Stimulated activated CD4-positive, alpha-beta T cell treated with anti-CD3 and anti-CD28 coated beads, Interleukin-1b, Interleukin-23, amount 100 ng/mL, for 24 hours (primary cell): ENCODE data around the gene TBC1D10A.

ENCODE experiments used
- DNase-seq, 4 experiments: peaks; one replicate each; pipeline ENCODE4 v3.0.0-alpha.2; 2020; ENCODE audit warnings: low read depth in 4 of 4, low spot score in 1 of 4

The TBC1D10A gene

DNA sequence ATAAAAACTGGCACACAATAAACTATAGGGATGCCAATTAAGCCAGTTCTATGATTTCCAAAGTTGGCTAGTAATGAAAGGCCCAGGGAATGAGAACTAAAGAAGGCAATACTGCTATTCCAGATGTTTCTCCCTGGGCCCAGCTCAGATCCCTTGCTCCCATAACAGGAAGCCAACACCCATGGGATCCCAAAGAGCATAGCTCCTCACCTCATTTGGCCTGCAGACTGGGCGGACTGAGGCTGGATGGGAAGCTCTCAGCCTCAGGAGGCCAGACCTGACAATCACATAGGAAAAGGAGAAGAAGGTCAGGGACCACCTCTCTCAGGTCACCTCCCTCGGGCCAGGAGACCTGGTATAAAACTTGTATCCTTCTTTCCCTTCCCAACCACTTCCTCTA lies 5.3 kb downstream of the TBC1D10A start:
- no peak for DNase-seq

DNA sequence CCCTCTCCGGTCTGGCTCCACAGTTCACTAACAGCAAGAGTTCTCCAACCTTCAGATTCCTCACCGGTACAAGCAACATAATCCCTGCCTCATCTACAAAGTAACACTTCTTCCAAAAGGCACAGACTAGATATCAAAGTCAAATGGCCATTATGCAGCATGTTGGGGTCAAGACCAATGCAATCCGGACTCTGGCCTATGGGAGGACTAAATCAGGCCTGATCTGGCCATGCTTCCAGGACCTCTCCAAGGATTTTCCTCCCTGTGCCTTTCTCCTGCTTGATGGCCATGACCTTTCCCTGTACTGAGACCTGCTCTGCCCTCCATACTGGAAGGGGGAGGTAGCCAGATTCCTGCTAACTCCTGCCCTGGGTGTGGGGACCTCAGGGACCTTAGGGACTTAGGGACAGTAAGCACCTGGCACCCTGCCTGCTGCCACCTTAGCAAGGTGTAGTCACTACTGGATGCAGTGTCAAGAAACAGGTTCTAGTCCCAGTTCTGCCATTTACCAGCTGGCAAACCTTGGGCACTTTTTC lies 6.7 kb downstream of the TBC1D10A start:
- no peak for DNase-seq

GRCh38 chr22:30318799-30319419 lies 7.8 kb downstream of the TBC1D10A start:
- DNase-seq, result no peak

DNA sequence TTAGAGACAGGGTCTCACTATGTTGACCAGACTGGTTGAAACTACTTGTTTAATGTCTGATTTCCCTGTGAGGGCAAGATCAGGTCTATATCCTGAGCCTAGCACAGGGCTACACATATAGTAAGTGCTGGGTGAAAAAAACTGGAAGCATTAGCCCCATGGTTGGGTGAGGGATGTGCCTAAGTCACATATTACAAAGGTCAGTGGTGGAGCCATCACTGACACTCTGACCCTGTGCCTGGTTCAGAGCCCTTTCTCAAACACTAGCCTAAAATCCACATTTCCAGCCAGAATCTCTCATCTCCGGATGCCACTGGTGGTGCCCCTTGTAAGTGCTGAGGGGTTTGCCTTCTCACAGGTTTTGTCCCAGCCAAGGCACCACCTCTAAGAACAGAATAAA lies 9.0 kb downstream of the TBC1D10A start:
- DNase-seq, result no peak

DNA sequence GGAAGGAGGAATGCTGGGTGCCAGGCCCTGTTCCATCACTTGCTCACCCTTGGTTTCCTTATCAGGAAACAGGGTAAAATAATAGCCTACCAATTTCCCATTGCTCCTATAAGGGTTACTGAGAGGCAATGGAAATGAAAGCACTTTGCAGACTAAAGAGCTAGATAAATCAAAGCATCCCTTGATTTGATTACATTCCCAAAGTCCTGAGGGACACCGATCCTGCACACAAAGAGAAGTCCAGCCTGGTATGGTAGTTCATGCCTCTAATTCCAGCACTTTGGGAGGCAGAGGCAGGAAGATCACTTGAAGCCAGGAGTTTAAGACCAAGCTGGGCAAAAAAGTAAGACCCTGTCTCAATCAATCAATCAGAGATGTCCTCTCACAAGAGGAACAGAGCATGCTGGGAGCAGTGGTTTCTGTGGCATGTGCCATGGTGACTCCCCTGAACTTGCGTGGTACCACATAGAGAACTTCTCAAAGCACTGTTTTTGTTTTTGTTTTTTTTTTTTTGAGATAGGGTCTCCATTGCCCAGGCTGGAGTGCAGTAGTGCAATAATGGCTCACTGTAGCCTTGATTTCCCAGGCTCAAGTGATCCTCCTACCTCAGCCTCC lies 10.7 kb downstream of the TBC1D10A start:
- no peak for DNase-seq

- DNase-seq, result no peak
Measured at GRCh38 chr22:30314915-30315314, 11.8 kb downstream of the TBC1D10A start.

- DNase-seq, result no peak
Measured at GRCh38 chr22:30313527-30314363, 13.0 kb downstream of the TBC1D10A start.

DNA sequence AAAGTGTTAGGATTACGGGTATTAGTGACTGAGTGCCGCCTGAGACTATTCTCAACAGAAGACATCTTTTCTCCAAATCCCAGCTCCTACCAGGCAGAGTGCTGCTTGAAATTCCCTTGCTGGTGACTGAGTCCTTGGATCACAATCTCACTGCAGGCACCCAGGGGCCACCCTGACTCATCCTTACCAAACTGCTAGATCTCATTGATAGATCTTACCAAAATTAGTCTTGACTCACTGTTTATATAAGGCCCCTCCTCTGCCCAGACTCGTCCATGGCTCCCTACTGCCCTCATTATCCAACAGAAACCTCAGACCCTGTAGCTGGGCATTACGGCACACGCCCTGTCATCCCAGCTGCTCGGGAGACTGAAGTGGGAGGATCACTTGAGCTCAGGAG lies 14.7 kb downstream of the TBC1D10A start:
- no peak for DNase-seq

DNA sequence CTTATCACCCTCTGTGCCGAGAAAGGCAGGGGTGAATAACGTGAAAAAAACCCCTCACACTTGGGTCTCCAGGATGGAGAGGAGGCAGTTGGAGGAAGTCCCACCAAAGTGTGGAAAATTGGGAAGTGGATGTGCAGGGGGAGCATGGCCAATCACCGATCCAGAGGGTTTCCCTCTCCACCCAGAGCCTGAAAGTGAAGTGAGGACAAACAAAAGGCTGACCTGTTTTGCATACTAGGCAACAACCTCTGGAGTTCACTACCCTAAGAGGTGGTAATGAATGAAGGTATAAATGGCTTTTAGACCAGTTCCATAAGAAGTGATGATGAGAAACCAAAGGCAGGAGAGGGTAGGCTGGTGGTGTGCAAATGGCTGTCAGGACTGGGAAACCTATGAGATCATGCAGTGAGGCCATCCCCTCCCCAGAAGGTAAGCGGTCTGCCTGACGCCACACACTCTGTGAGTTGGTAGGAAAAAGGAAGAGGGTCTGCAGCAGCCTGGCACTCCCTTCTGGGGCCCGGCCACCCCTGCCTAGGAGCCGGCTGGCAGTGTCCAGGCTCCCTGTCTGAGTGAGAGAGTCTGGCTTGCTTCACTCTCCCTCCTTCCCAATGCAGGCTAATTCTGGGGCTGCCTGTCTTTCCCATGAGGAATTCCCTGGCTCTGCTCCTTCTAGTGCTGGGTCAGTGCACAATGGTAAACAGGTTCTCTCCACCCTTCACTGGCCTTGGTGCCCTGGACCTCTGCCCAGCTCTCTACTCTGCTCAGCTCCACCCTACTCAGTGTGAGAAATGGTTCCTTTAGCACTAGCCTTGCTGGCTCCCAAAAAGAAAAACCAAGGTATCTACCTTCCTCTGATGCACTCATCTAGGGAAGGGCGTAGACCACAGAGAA lies 15.6 kb downstream of the TBC1D10A start:
- DNase-seq, result no peak

DNA sequence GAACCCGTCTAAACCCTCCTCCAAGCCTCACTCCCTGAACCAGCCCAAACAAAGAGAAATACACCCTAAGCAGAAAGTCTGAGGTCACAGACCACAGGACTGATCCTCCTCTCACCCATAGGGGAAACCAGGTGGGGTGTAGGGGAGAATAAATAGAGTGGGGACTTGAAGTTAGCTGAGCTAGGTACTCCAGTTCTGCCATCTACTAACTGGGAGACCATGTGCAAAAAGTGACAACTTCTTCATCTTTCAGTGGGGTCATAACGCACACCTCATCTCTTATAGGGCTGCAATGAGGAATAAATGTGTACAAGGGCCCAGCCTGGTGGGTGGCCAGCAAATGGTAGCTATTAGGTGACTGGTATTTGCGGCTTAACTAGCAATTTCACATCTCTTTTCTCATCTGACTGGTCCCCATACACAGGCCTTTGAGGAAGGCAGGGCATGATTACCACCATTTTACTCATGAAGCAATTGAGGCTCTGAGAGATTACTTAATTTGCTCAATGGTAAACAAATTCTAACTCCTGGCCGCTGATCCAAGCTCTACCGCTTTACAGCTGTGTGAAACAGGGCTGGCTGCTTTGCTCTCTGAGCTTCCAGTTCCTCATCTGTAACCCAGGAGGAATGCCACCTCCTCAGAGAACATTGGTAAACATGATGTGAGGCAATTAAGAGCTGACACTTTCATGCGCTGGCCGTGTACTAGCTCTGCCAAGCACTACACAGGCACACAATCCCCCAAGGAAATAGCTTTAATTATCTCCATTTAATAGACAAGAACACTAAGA lies 16.6 kb downstream of the TBC1D10A start:
- no peak for DNase-seq

DNA sequence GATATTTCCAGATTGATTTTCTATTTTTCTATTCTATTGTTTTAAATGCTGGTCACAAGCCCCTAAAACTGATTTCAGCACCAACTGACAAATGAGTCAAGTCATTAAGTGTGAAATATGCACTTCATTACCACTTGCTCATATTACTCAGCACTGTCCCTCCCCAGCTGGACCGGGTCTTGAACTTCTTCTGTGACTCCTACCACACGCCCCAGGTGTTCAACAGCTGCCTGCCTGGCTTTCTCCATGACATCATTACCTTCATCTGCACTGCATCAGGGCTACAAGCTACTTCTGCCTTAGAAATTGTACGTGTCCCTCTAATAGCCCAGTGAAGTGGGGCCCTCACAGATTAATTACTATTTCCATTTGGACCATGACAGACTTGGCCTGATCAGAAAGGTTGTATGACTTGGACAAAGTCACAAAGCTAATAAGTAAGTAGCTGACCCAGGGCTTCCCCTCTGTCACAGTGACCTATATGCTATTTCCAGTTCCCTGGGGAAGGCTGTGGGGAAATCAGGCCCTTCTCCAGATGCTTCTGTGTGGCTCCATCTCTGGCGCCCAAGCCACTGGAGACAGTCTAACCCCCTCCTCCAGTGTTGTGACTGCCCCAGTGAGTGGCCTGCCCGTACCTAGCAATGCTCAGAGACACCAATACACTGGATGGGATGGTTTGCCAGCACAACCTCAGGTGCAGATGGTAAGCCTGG lies 18.1 kb downstream of the TBC1D10A start:
- no peak for DNase-seq

- no peak for DNase-seq
Measured at GRCh38 chr22:30308093-30308492, 18.6 kb downstream of the TBC1D10A start.

GRCh38 chr22:30307041-30307574 lies 19.6 kb downstream of the TBC1D10A start:
- DNase-seq, result no peak

DNA sequence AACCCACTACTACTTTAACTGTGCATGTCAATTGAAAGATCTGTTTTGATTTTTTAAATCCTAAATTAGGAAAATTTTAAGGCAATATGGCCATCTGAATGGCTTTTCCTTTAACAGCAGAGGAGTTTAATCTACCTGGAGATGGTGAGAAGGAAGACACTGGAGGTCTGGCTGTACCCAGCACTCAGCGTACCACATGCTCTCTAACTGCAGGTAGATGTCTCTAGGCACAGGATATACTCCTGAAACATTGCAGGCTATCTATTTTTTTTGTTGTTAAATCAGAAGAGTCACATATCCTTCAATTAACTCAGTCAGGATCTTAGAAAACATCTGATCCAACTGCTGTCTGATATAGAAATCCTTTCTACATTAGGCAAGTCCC lies 20.1 kb downstream of the TBC1D10A start:
- no peak for DNase-seq

GRCh38 chr22:30305906-30306626 lies 20.7 kb downstream of the TBC1D10A start:
- no peak for DNase-seq

GRCh38 chr22:30305519-30305905 lies 21.2 kb downstream of the TBC1D10A start:
- peak in 1 of 4 experiments; percentile 36 for DNase-seq

DNA sequence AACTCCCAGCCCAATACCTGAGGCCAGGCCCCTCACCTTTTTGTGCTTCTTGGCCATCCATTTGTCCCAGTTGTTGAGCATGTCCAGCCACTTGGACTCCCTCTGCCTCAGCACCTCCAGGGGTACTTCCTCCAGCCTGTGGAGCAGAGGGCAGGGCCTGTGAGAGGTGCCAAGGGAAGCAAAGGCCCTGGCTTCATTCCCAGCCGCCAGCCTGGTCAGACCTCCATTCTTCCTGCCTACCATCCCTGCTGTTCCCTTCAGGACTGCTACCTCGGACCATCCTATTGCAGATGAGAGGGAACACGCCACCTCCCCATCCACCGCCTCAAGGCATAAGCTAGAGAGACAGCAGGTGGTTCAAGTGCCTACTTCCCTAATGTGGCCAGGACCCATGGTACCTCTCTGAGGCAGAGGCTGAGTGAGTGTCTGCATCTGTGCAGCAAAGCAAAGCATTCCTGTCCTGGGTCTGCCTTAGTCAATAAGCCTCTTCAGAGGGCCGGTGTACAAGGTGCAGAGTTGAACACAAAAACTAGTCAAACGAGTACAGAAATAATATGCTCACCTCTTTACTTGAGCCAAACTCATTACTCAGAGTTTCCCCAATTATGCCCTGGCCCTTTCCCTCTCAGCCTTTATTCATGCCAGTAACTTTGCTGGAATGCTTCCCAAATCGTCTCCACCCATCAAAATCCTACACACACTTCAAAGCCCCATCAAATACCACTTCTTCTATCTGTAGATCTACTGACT lies 22.1 kb downstream of the TBC1D10A start:
- no peak for DNase-seq

DNA sequence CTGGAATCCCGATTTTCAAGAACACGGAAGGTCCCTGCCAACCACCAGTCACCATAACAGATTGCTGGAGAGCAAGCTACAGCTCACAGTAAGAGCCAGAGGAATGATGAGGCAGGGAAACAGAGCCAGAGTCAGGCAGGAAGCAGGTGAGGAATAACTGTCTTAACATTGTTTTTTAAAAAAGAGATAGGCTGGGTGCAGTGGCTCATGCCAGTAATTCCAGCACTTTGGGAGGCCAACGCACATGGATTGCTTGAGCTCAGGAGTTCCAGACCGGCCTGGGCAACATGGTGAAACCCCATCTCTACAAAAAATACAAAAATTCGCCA lies 24.0 kb downstream of the TBC1D10A start:
- DNase-seq, result no peak
